Endothelial cell of umbilical vein (primary cell): ENCODE results near the gene LPIN1. TPM values are rescaled to one million over a fixed set of nuclear protein-coding genes. Genes with fewer than 3 reads are reported as not detected.

Experiments used
- BruUV-seq: library from RNA; stranded (reverse); fragments of 400-500 nt; replicated peaks from 2 replicates; lab custom pipeline; 2021; lab: Mats Ljungman, UMichigan
- CTCF ChIA-PET: fragments of 300-600, 350-600 bp; sonication (Branson Sonifier 250); formaldehyde crosslinking; loops from one replicate; lab custom pipeline; 2021; ENCODE audit warnings: antibody characterized with exemption, inconsistent platforms; lab: Charles Lee
- POLR2A ChIA-PET: fragments of 300-600, 350-600 bp; sonication (Branson Sonifier 250); formaldehyde crosslinking; loops from one replicate; lab custom pipeline; 2021; ENCODE audit warnings: antibody characterized with exemption, inconsistent platforms; lab: Charles Lee
- DNase-seq: peaks from one replicate; pipeline ENCODE4 v3.0.0-alpha.2; 2011; ENCODE audit warnings: low read depth, low spot score
- FAIRE-seq: peaks from 2 replicates; lab custom pipeline; 2011; peaks lifted over from hg19 to GRCh38; lab: Jason Lieb, UNC
- H2AFZ ChIP-seq: 2 replicates; pipeline ENCODE4 v1.6.0; 2012; ENCODE audit warnings: low read depth, low read length, control low read depth, inconsistent platforms
- H3K27ac ChIP-seq: 2 replicates; pipeline ENCODE4 v1.5.1; 2011; ENCODE audit warnings: low read depth, mild to moderate bottlenecking, control low read depth, low read length, moderate library complexity; ENCODE audit not compliant: insufficient read depth
- H3K27me3 ChIP-seq, 2 experiments: 2 replicates each; pipeline versions ENCODE4 v1.6.0 to v1.6.1; 2011; ENCODE audit warnings: low read length in 2 of 2, mixed read lengths in 1 of 2; ENCODE audit not compliant: control insufficient read depth in 2 of 2, insufficient read depth in 2 of 2
- H3K36me3 ChIP-seq, 2 experiments: 2 replicates in 1 of 2; 3 replicates in 1 of 2; pipeline ENCODE4 v1.5.1; 2011; ENCODE audit warnings: low read length in 2 of 2, mild to moderate bottlenecking in 1 of 2, moderate library complexity in 1 of 2; ENCODE audit not compliant: control insufficient read depth in 2 of 2, insufficient read depth in 2 of 2; ENCODE audit errors: extremely low read depth in 1 of 2
- H3K4me1 ChIP-seq: 3 replicates; pipeline ENCODE4 v1.5.1; 2011; ENCODE audit warnings: mild to moderate bottlenecking, low read length; ENCODE audit not compliant: control insufficient read depth, insufficient read depth; ENCODE audit errors: extremely low read depth
- H3K4me2 ChIP-seq: 2 replicates; pipeline ENCODE4 v1.6.1; 2011; ENCODE audit warnings: low read length, control low read depth, mixed read lengths; ENCODE audit not compliant: insufficient read depth
- H3K4me3 ChIP-seq, 3 experiments: fragments of 200-600 bp in 1 of 3; sonication (generic), shearing (Covaris generic) in 1 of 3; replicated peaks in 1 of 3; 2 replicates each; pipeline ENCODE4 v1.5.1; 2011 to 2016; ENCODE audit warnings: control low read depth in 3 of 3, low read length in 3 of 3, mild to moderate bottlenecking in 2 of 3, inconsistent platforms in 1 of 3, low read depth in 1 of 3, moderate library complexity in 1 of 3; ENCODE audit not compliant: insufficient read depth in 1 of 3
- H3K79me2 ChIP-seq: 2 replicates; pipeline ENCODE4 v1.6.0; 2012; ENCODE audit warnings: low read length, inconsistent platforms; ENCODE audit not compliant: control insufficient read depth, insufficient read depth
- H3K9ac ChIP-seq: replicated peaks from 2 replicates; pipeline ENCODE3; 2011; ENCODE audit warnings: low read length, control low read depth; ENCODE audit not compliant: insufficient read depth; ENCODE audit errors: extremely low read depth
- H3K9me1 ChIP-seq: replicated peaks from 3 replicates; pipeline ENCODE4 v1.6.0; 2011; ENCODE audit warnings: mild to moderate bottlenecking, low read length; ENCODE audit not compliant: control insufficient read depth, insufficient read depth; ENCODE audit errors: extremely low read depth
- H3K9me3 ChIP-seq: replicated peaks from 2 replicates; pipeline ENCODE4 v1.5.1; 2012; ENCODE audit warnings: low read length, inconsistent platforms; ENCODE audit not compliant: control insufficient read depth, insufficient read depth
- H4K20me1 ChIP-seq: replicated peaks from 2 replicates; pipeline ENCODE3; 2011; ENCODE audit warnings: mild to moderate bottlenecking, low read length; ENCODE audit not compliant: control insufficient read depth, insufficient read depth; ENCODE audit errors: extremely low read depth
- EZH2 ChIP-seq: IDR thresholded peaks from 2 replicates; pipeline ENCODE4 v1.6.1; 2012; ENCODE audit warnings: borderline replicate concordance, low read depth, mild to moderate bottlenecking, moderate library complexity, low read length, inconsistent platforms; ENCODE audit not compliant: severe bottlenecking
- FOS ChIP-seq: IDR thresholded peaks from 2 replicates; pipeline ENCODE4 v1.6.1; 2011; ENCODE audit warnings: mild to moderate bottlenecking, low read length, moderate library complexity, borderline replicate concordance; ENCODE audit not compliant: insufficient read depth
- GATA2 ChIP-seq: IDR thresholded peaks from 2 replicates; pipeline ENCODE4 v1.7.0; 2011; ENCODE audit warnings: low read depth, mild to moderate bottlenecking, moderate library complexity, mixed read lengths, low read length; ENCODE audit not compliant: insufficient read length, insufficient read depth
- JUN ChIP-seq: IDR thresholded peaks from 2 replicates; pipeline ENCODE4 v1.6.1; 2011; ENCODE audit warnings: borderline replicate concordance, low read depth; ENCODE audit not compliant: insufficient read length, insufficient read depth
- MYC ChIP-seq: IDR thresholded peaks from one replicate; pipeline ENCODE4 v1.6.1; 2011; ENCODE audit warnings: mild to moderate bottlenecking, low read depth, low read length
- POLR2A ChIP-seq: IDR thresholded peaks from 2 replicates; pipeline ENCODE4 v1.6.1; 2012; ENCODE audit warnings: low read depth, mild to moderate bottlenecking, control low read depth, low read length
- POLR2AphosphoS5 ChIP-seq: IDR thresholded peaks from 2 replicates; pipeline ENCODE4 v1.6.1; 2012; ENCODE audit warnings: low read depth, mild to moderate bottlenecking, control low read depth, low read length, moderate library complexity; ENCODE audit not compliant: insufficient read depth
- dilution Hi-C: fragments of 300-500 bp; cut with MboI; formaldehyde crosslinking; loops from one replicate; pipeline ENCODE4 v1.15.0; 2019; ENCODE audit warnings: low sequenced_read_pairs; ENCODE audit not compliant: extremely low pct_ligation_motif_present
- intact Hi-C: fragments of 100-400 bp; cut with micrococcal nuclease; formaldehyde crosslinking; loops from one replicate; pipeline ENCODE4 v1.10.0; 2022
- polyA plus RNA-seq, 4 experiments: library from polyadenylated mRNA; depleted of rRNA in 3 of 4; stranded (reverse) in 3 of 4; unstranded in 1 of 4; fragments of >200 nt; gene quantifications; 2 replicates each; pipeline versions ENCODE4 v1.2.1 to v1.2.3, GENCODE V29; 2011 to 2012; ENCODE audit warnings: missing spikeins in 1 of 4
- total RNA-seq: library from RNA; stranded (reverse); gene quantifications from 2 replicates; pipeline ENCODE4 v1.2.3, GENCODE V29; 2021
- TF ChIP-seq, protein P1 (sequence below): IDR thresholded peaks from 2 replicates; pipeline ENCODE4 v1.6.1; 2011; ENCODE audit not compliant: insufficient read depth, insufficient read length
- TF ChIP-seq, protein P2 (sequence below), 2 donors: IDR thresholded peaks; 1 replicate in 1 of 2; 2 replicates in 1 of 2; pipeline ENCODE4 v1.5.1; 2011; ENCODE audit warnings: low read length in 2 of 2, mild to moderate bottlenecking in 2 of 2, moderate library complexity in 2 of 2, control low read depth in 1 of 2, inconsistent platforms in 1 of 2, low read depth in 1 of 2; ENCODE audit not compliant: insufficient read depth in 1 of 2; ENCODE audit errors: extremely low read depth in 1 of 2

Gene LPIN1
- total and polyA plus RNA-seq, 2 donors (not counting 3 experiments of a cell fraction or from before 2014, with no cell fraction given): 26.6 to 80.4 TPM

DNA sequence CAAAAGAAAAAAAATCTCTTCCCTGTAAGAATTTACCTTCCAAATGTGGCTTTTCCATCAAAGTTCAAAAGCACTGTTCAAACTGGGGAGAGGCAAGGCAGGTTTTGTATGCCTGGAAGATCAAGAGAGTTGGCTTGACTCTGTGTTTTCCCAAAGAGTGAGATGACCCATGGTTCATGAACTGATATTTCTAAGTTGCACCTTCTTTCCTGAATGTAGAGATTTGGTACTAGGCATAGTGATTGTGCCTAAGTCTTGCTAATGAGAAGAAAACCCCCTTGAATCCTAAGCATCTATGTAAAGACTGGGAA, 23.4 kb upstream of the LPIN1 start:
- intact Hi-C loops: no loop called here
- no peak overlapping the region for H3K27ac ChIP-seq
- no peak overlapping the region for H2AFZ ChIP-seq
- no peaks in the 10 kb centered on the region for H3K36me3 ChIP-seq
- H4K20me1 ChIP-seq: no peaks in the 10 kb centered on the region
- H3K27me3 ChIP-seq: peaks cover 26 to 57% of the 10 kb centered on the region in 2 experiments
- FAIRE-seq: no peak
- no peaks in the 10 kb centered on the region for H3K4me1 ChIP-seq
- no TSS peak for BruUV-seq
- ChIA-PET POLR2A (no interaction called here), CTCF (no interaction called here)
- no peak for TF ChIP-seq POLR2AphosphoS5
- no peak for TF ChIP-seq POLR2A
- no peak for TF ChIP-seq GATA2
- TF ChIP-seq JUN: no peak
- TF ChIP-seq EZH2: no peak
- no peak for TF ChIP-seq FOS
- TF ChIP-seq, protein P1, sequence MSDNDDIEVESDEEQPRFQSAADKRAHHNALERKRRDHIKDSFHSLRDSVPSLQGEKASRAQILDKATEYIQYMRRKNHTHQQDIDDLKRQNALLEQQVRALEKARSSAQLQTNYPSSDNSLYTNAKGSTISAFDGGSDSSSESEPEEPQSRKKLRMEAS: no peak
- TF ChIP-seq, protein P2, sequence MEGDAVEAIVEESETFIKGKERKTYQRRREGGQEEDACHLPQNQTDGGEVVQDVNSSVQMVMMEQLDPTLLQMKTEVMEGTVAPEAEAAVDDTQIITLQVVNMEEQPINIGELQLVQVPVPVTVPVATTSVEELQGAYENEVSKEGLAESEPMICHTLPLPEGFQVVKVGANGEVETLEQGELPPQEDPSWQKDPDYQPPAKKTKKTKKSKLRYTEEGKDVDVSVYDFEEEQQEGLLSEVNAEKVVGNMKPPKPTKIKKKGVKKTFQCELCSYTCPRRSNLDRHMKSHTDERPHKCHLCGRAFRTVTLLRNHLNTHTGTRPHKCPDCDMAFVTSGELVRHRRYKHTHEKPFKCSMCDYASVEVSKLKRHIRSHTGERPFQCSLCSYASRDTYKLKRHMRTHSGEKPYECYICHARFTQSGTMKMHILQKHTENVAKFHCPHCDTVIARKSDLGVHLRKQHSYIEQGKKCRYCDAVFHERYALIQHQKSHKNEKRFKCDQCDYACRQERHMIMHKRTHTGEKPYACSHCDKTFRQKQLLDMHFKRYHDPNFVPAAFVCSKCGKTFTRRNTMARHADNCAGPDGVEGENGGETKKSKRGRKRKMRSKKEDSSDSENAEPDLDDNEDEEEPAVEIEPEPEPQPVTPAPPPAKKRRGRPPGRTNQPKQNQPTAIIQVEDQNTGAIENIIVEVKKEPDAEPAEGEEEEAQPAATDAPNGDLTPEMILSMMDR (IDR thresholded peaks at IDR 0.05; ENCODE audit: extremely low read depth in 1 of 2, insufficient read depth in 1 of 2, low read depth in 1 of 2, low read length in 2 of 2): no peak
- no peak for TF ChIP-seq MYC
- dilution Hi-C loops: no loop called here
- H3K9ac ChIP-seq: no peak overlapping the region
- H3K4me3 ChIP-seq: no peak overlapping the region
- no peak for DNase-seq
- no peaks in the 10 kb centered on the region for H3K79me2 ChIP-seq
- H3K9me3 ChIP-seq: no peaks in the 10 kb centered on the region
- H3K4me2 ChIP-seq: no peak overlapping the region
- H3K9me1 ChIP-seq: no peaks in the 10 kb centered on the region
